Measurements from ENCODE around the gene SEC31A. TPM values are rescaled to one million over a fixed set of nuclear protein-coding genes. Genes with fewer than 3 reads are reported as not detected.
"Not testable (repeated sequence)": the region's sequence is repeated elsewhere in the genome, so short reads cannot be mapped to it uniquely, and the experiment has no call there.

Gene SEC31A
- total and polyA plus RNA-seq, 12 donors: 137 to 355 (median 205) TPM

DNA sequence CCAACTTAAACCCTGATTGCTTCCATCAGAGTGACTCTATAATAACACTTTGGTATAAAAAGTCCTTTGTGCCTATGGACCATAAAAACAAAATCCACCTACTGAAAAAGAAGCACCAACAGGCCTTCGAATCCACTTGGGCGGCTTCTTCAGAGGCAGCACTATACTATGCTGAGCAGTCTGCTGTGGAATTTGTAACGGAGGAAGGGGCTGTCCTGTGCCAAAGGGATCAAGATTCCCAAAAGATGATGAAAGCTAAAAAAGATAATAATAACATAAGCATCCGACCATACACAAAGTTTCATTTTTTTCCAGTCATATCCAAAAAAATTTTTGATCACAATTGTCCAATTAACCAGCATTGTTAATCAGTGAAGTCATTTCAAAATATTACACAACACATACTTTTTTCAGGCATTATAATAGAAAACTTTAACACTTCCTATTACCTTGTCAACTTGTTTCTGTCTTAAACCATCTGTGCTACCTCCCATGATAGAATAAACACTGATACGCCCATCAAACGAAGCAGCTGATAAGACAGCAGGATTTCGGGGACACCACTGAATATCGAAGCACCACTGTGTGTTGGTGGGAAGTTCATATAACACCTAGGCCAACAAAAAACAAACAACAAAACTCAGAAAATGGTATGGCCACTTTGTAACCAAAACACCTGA is 24.1 kb downstream of the SEC31A start:
- intact Hi-C loops (cut with DNase I): no loop called here
- no peaks in the 10 kb centered on the region for H3K27me3 ChIP-seq
- peaks cover 0 to 16% of the 10 kb centered on the region in 2 donors for H3K4me1 ChIP-seq (replicated peaks in 1 of 2)
- no peak for DNase-seq
- H3K4me3 ChIP-seq: no peak overlapping the region
- no peaks in the 10 kb centered on the region for H3K9me3 ChIP-seq (replicated peaks in 1 of 3)
- WGBS, 4 donors: 90 to 94% (median 92%) methylated on average over 8 of the region's 8 CpGs
- H3K27ac ChIP-seq: peak overlapping the region in 1 of 5 donors; percentile 77
- TF ChIP-seq POLR2A (IDR thresholded peaks at IDR 0.05): no peak
- TF ChIP-seq, protein P1, sequence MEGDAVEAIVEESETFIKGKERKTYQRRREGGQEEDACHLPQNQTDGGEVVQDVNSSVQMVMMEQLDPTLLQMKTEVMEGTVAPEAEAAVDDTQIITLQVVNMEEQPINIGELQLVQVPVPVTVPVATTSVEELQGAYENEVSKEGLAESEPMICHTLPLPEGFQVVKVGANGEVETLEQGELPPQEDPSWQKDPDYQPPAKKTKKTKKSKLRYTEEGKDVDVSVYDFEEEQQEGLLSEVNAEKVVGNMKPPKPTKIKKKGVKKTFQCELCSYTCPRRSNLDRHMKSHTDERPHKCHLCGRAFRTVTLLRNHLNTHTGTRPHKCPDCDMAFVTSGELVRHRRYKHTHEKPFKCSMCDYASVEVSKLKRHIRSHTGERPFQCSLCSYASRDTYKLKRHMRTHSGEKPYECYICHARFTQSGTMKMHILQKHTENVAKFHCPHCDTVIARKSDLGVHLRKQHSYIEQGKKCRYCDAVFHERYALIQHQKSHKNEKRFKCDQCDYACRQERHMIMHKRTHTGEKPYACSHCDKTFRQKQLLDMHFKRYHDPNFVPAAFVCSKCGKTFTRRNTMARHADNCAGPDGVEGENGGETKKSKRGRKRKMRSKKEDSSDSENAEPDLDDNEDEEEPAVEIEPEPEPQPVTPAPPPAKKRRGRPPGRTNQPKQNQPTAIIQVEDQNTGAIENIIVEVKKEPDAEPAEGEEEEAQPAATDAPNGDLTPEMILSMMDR (IDR thresholded peaks at IDR 0.05): no peak
- peaks cover 0 to 81% of the 10 kb centered on the region in 2 donors for H3K36me3 ChIP-seq (replicated peaks in 1 of 2)

DNA sequence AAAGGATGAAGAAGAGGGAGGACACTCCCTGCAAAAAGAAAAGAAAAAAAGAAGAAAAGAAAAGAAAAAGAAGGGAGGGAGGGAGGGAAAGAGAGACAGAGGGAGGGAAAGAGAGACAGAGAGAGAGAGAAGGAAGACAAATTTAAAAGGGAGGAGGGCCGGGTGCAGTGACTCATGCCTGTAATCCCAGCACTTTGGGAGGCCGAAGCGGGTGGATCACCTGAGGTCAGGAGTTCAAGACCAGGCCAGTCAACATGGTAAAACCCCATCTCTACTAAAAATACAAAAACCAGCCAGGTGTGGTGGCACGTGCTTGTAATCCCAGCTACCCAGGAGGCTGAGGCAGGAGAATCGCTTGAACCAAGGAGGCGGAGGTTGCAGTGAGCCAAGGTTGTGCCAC is 24.9 kb downstream of the SEC31A start:
- intact Hi-C loops (cut with DNase I); H3K9me3 ChIP-seq (replicated peaks in 1 of 3); H3K4me3 ChIP-seq; H3K27me3 ChIP-seq: not testable (repeated sequence)
- peaks cover 0 to 16% of the 10 kb centered on the region in 2 donors for H3K4me1 ChIP-seq (replicated peaks in 1 of 2)
- DNase-seq: peak in 3 of 7 donors; percentile 19 to 45 (median 31)
- WGBS, 4 donors: 55 to 62% (median 58%) methylated on average over 6 of the region's 6 CpGs
- H3K36me3 ChIP-seq (replicated peaks in 1 of 2): peaks cover 0 to 79% of the 10 kb centered on the region in 2 donors
- H3K27ac ChIP-seq: peak overlapping the region in 4 of 5 donors; percentile 58 to 77 (median 64)

DNA sequence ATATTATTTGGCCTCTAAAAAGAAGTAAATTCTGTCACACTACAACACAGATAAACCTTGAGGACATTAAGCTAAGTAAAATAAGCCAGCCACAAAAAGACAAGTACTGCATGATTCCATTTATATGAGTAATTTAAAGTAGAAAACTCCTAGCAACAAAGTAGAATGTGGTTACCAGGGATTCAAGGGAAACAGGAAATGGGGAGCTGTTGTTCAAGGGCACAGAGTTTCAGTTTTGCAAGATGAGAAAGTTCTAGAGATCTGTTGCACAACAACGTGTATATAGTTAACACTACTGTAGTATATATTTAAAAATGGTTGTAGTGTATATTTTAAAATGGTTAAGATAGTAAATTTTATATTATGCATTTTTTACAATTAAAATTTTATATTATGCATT is 25.4 kb downstream of the SEC31A start:
- Histone ChIP-seq H3K27ac (peak overlapping the region in 2 of 5 donors; percentile 58 to 77), H3K4me1 (replicated peaks in 1 of 2) (peaks cover 0 to 16% of the 10 kb centered on the region in 2 donors), H3K36me3 (replicated peaks in 1 of 2) (peaks cover 0 to 76% of the 10 kb centered on the region in 2 donors), H3K4me3 (no peak overlapping the region), H3K9me3 (replicated peaks in 1 of 3) (no peaks in the 10 kb centered on the region), H3K27me3 (no peaks in the 10 kb centered on the region)
- intact Hi-C loops (cut with DNase I): no loop called here
- WGBS, 4 donors: 2 to 9% (median 5%) methylated on average over 1 of the region's 1 CpG
- DNase-seq: peak in 1 of 7 donors; percentile 30
- TF ChIP-seq POLR2A (IDR thresholded peaks at IDR 0.05): no peak
- TF ChIP-seq, protein P1 (IDR thresholded peaks at IDR 0.05): no peak

DNA sequence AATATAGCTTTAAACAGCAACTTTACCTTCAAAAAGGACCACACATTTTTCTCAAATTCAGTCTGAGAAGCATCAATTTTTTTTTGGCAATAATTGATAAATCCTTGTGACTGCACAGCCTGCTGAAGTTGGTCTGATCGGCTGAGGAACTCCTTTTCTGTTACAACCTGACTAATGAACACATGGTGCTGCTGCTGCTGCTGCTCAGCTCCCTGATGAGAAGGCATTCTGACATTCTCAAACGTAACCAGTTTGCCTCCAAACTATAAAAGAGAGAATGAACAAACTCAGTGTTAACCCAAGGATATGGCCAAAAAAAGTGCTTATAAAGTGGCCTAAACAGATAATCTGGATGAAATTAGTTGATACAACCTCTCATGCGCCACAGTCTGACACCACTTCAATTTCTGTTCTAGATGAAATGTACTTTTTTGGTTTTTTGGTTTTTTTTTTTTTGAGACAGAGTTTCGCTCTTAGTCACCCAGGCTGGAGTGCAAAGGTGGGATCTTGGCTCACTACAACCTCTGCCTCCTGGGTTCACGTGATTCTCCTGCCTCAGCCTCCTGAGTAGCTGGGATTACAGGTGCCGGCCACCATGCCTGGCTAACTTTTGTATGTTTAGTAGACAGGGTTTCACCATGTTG is 26.5 kb downstream of the SEC31A start:
- DNase-seq: no peak
- Histone ChIP-seq H3K4me3 (no peak overlapping the region), H3K27me3 (no peaks in the 10 kb centered on the region), H3K9me3 (replicated peaks in 1 of 3) (no peaks in the 10 kb centered on the region), H3K36me3 (replicated peaks in 1 of 2) (peaks cover 0 to 64% of the 10 kb centered on the region in 2 donors), H3K4me1 (replicated peaks in 1 of 2) (peaks cover 0 to 16% of the 10 kb centered on the region in 2 donors), H3K27ac (peak overlapping the region in 2 of 5 donors; percentile 30 to 77)
- no peak for TF ChIP-seq POLR2A (IDR thresholded peaks at IDR 0.05)
- TF ChIP-seq, protein P1 (IDR thresholded peaks at IDR 0.05): no peak
- 85 to 93% (median 89%) methylated on average over 6 of the region's 6 CpGs for WGBS, 4 donors
- intact Hi-C loops (cut with DNase I): no loop called here

Measured in adrenal gland (tissue), 12 donors.